Measurements from ENCODE around the gene SLC7A1. TPM values are rescaled to one million over a fixed set of nuclear protein-coding genes. Genes with fewer than 3 reads are reported as not detected.

The SLC7A1 gene
- total RNA-seq, 2 donors from 2014 or later: 19.1 to 35.3 TPM

GRCh38 chr13:29513002-29513980, 82.2 kb downstream of the SLC7A1 start:
- no peaks in the 10 kb centered on the region for H3K4me1 ChIP-seq (replicated peaks)
- no peak overlapping the region for H3K4me3 ChIP-seq
- no peak for DNase-seq (ENCODE audit: low spot score)
- no peak for TF ChIP-seq POLR2A (IDR thresholded peaks at IDR 0.05)
- TF ChIP-seq, protein P1, sequence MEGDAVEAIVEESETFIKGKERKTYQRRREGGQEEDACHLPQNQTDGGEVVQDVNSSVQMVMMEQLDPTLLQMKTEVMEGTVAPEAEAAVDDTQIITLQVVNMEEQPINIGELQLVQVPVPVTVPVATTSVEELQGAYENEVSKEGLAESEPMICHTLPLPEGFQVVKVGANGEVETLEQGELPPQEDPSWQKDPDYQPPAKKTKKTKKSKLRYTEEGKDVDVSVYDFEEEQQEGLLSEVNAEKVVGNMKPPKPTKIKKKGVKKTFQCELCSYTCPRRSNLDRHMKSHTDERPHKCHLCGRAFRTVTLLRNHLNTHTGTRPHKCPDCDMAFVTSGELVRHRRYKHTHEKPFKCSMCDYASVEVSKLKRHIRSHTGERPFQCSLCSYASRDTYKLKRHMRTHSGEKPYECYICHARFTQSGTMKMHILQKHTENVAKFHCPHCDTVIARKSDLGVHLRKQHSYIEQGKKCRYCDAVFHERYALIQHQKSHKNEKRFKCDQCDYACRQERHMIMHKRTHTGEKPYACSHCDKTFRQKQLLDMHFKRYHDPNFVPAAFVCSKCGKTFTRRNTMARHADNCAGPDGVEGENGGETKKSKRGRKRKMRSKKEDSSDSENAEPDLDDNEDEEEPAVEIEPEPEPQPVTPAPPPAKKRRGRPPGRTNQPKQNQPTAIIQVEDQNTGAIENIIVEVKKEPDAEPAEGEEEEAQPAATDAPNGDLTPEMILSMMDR (IDR thresholded peaks at IDR 0.05): no peak
- no peak for TF ChIP-seq POLR2AphosphoS5 (IDR thresholded peaks at IDR 0.05)
- no peaks in the 10 kb centered on the region for H3K9me3 ChIP-seq
- intact Hi-C loops (cut with DNase I): loop anchor here (5.0 kb wide), 1 partner anchor 339 kb away; the partner anchor contains the start of gene UBL3
- H3K27me3 ChIP-seq (replicated peaks; ENCODE audit: insufficient read depth): no peaks in the 10 kb centered on the region
- 95% methylated on average over 21 of the region's 24 CpGs for WGBS
- no peak overlapping the region for H3K27ac ChIP-seq
- H3K36me3 ChIP-seq: peaks cover 0 to 10% of the 10 kb centered on the region in 2 donors

DNA sequence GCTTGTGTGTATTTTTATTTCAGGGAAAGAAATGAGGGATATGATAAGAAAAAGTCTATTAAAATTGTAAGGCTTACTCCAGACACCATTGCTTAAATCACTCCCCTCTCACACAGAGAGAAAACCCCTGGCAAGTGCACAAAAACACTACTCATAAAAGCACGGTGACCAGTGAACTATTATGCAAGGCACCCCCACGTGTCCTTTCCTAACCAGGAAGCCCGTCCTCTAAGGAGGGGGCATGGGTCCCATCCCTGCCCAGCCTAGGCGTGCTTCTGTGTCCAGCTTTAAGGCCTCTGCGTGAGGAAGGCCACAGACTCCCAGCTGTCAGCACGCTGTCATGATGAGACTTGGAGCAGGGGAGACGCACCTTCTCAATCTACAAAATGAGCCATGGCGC, 83.5 kb downstream of the SLC7A1 start:
- no peaks in the 10 kb centered on the region for H3K9me3 ChIP-seq
- H3K27me3 ChIP-seq (replicated peaks; ENCODE audit: insufficient read depth): no peaks in the 10 kb centered on the region
- WGBS: 48% methylated on average over 8 of the region's 8 CpGs
- DNase-seq (ENCODE audit: low spot score): no peak
- no peaks in the 10 kb centered on the region for H3K4me1 ChIP-seq (replicated peaks)
- TF ChIP-seq, protein P1 (IDR thresholded peaks at IDR 0.05): no peak
- TF ChIP-seq POLR2A (IDR thresholded peaks at IDR 0.05): no peak
- no peak for TF ChIP-seq POLR2AphosphoS5 (IDR thresholded peaks at IDR 0.05)
- no peak overlapping the region for H3K27ac ChIP-seq
- H3K36me3 ChIP-seq: peaks cover 0 to 10% of the 10 kb centered on the region in 2 donors
- no peak overlapping the region for H3K4me3 ChIP-seq
- intact Hi-C loops (cut with DNase I): loop anchor here (5.0 kb wide), 1 partner anchor 340 kb away; the partner anchor contains the start of gene UBL3

DNA sequence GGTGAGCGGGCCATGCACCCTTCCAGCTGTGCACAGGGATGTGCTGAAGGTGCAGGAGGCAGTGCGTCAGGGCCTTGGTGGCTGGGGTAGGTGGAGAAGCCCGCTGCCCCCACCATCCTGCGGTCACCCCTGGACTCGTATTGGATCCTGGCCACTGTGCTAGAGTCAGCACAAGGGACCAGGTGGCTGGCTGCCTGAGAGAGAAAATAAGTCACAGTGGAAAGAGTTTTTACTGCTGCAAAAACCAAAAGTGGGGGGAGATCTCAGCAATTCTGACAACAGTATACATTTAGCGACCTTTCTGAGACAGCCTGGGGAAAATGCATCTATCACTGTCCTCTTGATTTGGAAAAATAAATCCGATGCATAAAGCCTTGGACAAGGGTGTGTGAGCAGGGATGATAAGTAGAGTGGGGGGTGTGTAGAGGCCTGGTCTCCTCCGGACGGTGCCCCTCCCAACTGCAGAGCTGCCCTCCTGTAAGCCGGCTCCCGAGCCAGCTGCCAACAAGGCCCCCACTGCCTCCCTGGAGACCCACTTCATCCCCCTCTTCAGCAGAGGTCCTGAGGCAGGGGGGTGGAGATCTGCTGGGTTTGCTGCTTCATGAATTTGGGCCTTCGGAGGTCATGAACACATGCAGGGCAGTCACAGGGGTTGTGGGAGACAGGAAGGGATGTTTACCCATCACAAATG, 84.2 kb downstream of the SLC7A1 start:
- Histone ChIP-seq H3K4me3 (no peak overlapping the region), H3K27me3 (replicated peaks; ENCODE audit: insufficient read depth) (no peaks in the 10 kb centered on the region), H3K27ac (no peak overlapping the region), H3K4me1 (replicated peaks) (no peaks in the 10 kb centered on the region), H3K36me3 (peaks cover 0 to 10% of the 10 kb centered on the region in 2 donors), H3K9me3 (no peaks in the 10 kb centered on the region)
- DNase-seq (ENCODE audit: low spot score): no peak
- intact Hi-C loops (cut with DNase I): loop anchor here (5.0 kb wide), 1 partner anchor 341 kb away; the partner anchor contains the start of gene UBL3
- TF ChIP-seq POLR2A (IDR thresholded peaks at IDR 0.05): no peak
- TF ChIP-seq, protein P1 (IDR thresholded peaks at IDR 0.05): no peak
- 94% methylated on average over 12 of the region's 12 CpGs for WGBS

- no peaks in the 10 kb centered on the region for H3K4me1 ChIP-seq (replicated peaks)
- H3K36me3 ChIP-seq: peaks cover 0 to 10% of the 10 kb centered on the region in 2 donors
- no peak overlapping the region for H3K27ac ChIP-seq
- no peaks in the 10 kb centered on the region for H3K27me3 ChIP-seq (replicated peaks; ENCODE audit: insufficient read depth)
- intact Hi-C loops (cut with DNase I): loop anchor here (5.0 kb wide), 1 partner anchor 342 kb away; the partner anchor contains the start of gene UBL3
- no peaks in the 10 kb centered on the region for H3K9me3 ChIP-seq
- TF ChIP-seq, protein P1 (IDR thresholded peaks at IDR 0.05): no peak
- TF ChIP-seq POLR2AphosphoS5 (IDR thresholded peaks at IDR 0.05) (no peak), POLR2A (IDR thresholded peaks at IDR 0.05) (no peak)
- no peak overlapping the region for H3K4me3 ChIP-seq
- DNase-seq (ENCODE audit: low spot score): no peak
- WGBS: 83% methylated on average over 10 of the region's 10 CpGs
Measured at GRCh38 chr13:29510651-29511084, 84.8 kb downstream of the SLC7A1 start.
